ENCODE results near the gene FCSK. TPM values are rescaled to one million over a fixed set of nuclear protein-coding genes. Genes with fewer than 3 reads are reported as not detected.

Gene FCSK
- total and polyA plus RNA-seq, 9 donors: 5.1 to 29.4 (median 20.0) TPM

DNA sequence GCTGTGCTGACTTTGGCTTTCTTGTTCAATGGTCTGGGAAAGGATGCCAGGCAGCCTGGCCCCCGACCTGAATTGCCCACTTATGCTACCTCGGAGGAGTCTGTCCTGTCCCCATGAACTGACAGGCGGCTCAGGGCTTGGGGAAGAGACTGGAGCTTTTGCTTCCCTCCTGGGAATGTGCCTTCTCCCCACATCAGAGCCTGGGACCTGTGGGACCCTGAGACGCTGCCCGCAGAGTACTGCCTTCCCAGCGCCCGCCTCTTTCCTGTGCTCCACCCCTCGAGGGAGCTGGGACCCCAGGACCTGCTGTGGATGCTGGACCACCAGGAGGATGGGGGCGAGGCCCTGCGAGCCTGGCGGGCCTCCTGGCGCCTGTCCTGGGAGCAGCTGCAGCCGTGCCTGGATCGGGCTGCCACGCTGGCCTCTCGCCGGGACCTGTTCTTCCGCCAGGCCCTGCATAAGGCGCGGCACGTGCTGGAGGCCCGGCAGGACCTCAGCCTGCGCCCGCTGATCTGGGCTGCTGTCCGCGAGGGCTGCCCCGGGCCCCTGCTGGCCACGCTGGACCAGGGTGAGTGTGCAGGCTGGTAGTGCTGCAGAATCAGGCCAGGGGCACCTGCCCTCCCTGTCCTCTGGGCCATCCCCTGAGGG, 18.5 kb downstream of the FCSK start:
- peaks cover 3% of the 10 kb centered on the region for H3K36me3 ChIP-seq
- 85 to 93% (median 89%) methylated on average over 28 of the region's 28 CpGs for WGBS, 3 donors
- H3K27me3 ChIP-seq: no peaks in the 10 kb centered on the region

DNA sequence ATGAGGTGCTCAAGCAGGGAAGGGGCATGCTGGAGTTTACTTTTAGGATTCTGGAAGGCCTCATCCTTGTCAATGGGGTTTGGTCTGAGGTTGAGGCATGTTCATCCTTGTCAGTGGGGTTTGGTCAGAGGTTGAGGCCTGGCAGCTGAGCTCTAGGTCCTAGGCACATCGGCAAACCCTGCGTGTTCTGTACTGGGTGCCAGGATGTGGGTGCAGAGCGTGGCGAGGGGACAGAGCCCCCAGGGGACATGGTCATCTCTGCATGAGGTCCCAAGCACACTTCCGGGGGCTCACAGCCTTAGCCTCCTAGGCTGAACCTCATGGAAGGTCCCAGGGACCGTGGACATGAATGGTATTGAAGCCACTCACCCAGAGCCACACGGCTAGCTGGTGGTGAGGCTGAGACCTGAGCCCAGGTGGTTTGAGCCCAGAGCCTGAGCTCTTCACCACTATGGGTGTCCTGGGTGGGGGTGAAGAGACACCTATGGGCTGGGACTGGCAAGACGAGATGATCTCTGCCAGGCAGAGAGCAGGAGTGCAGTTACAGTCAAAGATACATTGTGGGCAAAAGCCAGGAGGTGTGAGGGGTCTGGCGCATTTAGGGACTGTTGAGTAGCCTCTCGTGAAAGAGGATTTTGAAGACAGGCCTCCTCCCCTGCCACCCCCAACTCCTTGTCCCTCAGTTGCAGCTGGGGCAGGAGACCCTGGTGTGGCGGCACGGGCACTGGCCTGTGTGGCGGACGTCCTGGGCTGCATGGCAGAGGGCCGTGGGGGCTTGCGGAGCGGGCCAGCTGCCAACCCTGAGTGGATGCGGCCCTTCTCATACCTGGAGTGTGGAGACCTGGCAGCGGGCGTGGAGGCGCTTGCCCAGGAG, 19.3 kb downstream of the FCSK start:
- Histone ChIP-seq H3K27ac (no peak overlapping the region), H3K9me3 (no peaks in the 10 kb centered on the region), H3K27me3 (no peaks in the 10 kb centered on the region), H3K36me3 (peaks cover 3% of the 10 kb centered on the region), H3K4me3 (no peak overlapping the region), H3K4me1 (ENCODE audit: insufficient read depth) (no peaks in the 10 kb centered on the region)
- no peak for DNase-seq
- WGBS, 3 donors: 88 to 92% (median 92%) methylated on average over 21 of the region's 21 CpGs
- TF ChIP-seq POLR2A (IDR thresholded peaks at IDR 0.05) (no peak), EP300 (IDR thresholded peaks at IDR 0.05) (no peak)
- TF ChIP-seq, protein P1, sequence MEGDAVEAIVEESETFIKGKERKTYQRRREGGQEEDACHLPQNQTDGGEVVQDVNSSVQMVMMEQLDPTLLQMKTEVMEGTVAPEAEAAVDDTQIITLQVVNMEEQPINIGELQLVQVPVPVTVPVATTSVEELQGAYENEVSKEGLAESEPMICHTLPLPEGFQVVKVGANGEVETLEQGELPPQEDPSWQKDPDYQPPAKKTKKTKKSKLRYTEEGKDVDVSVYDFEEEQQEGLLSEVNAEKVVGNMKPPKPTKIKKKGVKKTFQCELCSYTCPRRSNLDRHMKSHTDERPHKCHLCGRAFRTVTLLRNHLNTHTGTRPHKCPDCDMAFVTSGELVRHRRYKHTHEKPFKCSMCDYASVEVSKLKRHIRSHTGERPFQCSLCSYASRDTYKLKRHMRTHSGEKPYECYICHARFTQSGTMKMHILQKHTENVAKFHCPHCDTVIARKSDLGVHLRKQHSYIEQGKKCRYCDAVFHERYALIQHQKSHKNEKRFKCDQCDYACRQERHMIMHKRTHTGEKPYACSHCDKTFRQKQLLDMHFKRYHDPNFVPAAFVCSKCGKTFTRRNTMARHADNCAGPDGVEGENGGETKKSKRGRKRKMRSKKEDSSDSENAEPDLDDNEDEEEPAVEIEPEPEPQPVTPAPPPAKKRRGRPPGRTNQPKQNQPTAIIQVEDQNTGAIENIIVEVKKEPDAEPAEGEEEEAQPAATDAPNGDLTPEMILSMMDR (IDR thresholded peaks at IDR 0.05): no peak
- intact Hi-C loops (cut with DNase I): loop anchor here in 1 of 4 donors (5.0 kb wide), 1 partner anchor 101 kb away; no protein-coding TSS in a partner anchor

More for the DNA sequence above, 18.5 kb downstream of the FCSK start:
- TF ChIP-seq EP300 (IDR thresholded peaks at IDR 0.05): no peak
- TF ChIP-seq POLR2A (IDR thresholded peaks at IDR 0.05): no peak
- TF ChIP-seq, protein P1 (IDR thresholded peaks at IDR 0.05): no peak
- Histone ChIP-seq H3K9me3 (no peaks in the 10 kb centered on the region), H3K4me3 (no peak overlapping the region), H3K4me1 (ENCODE audit: insufficient read depth) (no peaks in the 10 kb centered on the region), H3K27ac (no peak overlapping the region)
- DNase-seq: no peak
- intact Hi-C loops (cut with DNase I): loop anchor here in 1 of 4 donors (5.0 kb wide), 1 partner anchor 101 kb away; no protein-coding TSS in a partner anchor

DNA sequence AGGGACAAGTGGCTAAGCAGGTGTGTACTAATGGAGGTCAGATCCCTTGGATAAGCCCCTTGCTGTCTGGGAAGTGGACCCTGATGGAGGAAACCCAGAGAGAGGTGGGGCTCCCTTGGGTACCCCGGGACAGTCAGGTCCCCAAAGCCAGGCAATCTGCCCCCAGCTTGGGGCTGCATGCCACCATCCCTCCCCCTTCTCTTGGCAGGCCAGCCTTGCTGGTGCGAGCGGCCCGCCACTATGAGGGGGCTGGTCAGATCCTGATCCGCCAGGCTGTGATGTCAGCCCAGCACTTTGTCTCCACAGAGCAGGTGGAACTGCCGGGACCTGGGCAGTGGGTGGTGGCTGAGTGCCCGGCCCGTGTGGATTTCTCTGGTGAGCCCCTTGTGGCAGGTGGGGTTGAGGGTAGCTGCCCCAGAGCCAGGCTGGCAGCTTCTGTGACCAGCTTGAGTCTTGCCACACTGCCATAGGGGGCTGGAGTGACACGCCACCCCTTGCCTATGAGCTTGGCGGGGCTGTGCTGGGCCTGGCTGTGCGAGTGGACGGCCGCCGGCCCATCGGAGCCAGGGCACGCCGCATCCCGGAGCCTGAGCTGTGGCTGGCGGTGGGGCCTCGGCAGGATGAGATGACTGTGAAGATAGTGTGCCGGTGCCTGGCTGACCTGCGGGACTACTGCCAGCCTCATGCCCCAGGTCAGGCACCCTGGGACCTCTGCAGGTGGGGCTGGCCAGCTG, 20.1 kb downstream of the FCSK start:
- peaks cover 3% of the 10 kb centered on the region for H3K36me3 ChIP-seq
- intact Hi-C loops (cut with DNase I): loop anchor here in 1 of 4 donors (5.0 kb wide), 1 partner anchor 102 kb away; no protein-coding TSS in a partner anchor
- DNase-seq: no peak
- WGBS, 3 donors: 89 to 94% (median 91%) methylated on average over 19 to 22 of the region's 22 CpGs
- no peaks in the 10 kb centered on the region for H3K9me3 ChIP-seq
- no peak for TF ChIP-seq POLR2A (IDR thresholded peaks at IDR 0.05)
- TF ChIP-seq, protein P1 (IDR thresholded peaks at IDR 0.05): no peak
- no peak for TF ChIP-seq EP300 (IDR thresholded peaks at IDR 0.05)
- no peak overlapping the region for H3K4me3 ChIP-seq
- H3K4me1 ChIP-seq (ENCODE audit: insufficient read depth): no peaks in the 10 kb centered on the region
- H3K27ac ChIP-seq: no peak overlapping the region
- no peaks in the 10 kb centered on the region for H3K27me3 ChIP-seq
